Measurements from ENCODE around the gene HOXB9. TPM values are rescaled to one million over a fixed set of nuclear protein-coding genes. Genes with fewer than 3 reads are reported as not detected.

Gene HOXB9
- polyA plus RNA-seq, 3 donors = 68.2 to 73.4 (median 69.0) TPM

GRCh38 chr17:48589060-48589830 is 36.9 kb downstream of the HOXB9 start:
- DNase-seq = no peak

DNA sequence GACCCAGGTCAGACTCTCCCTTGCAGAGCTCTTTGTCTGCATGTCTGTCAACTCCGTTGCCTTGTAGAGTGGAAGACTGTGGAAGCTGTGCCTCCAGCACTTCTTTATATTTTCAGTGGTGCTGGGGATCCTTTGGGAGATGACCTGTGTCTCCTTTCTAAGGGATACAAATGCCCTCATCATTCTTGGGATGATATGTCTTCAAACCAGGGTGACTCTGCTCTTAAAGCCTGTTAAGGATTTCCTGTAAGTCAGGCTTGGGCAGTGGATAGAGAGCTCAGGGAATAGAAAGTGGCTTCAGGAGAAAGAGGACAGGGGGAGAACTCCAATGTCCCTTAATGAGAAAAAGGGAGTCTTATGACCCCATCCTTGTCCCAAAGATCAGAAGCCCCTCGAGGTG is 37.6 kb downstream of the HOXB9 start:
- DNase-seq = no peak

DNA sequence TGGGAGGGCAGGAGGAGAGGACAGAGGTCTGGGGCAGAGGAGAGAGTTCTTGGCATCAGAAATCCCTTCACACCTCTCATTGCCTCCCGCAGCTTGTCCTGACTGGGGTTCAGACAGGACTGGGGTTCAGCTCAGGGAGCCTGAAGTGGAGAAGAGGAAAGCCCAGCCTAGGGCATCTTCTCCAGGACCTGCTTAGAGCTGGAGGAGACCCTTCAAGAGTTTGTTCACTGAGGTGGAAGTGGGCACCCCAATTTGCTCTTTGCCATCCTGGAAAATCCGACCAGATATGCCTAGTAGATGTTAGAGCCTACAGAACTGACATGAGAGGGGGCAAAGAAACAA is 38.1 kb downstream of the HOXB9 start:
- DNase-seq = no peak

GRCh38 chr17:48587276-48588073 is 38.7 kb downstream of the HOXB9 start:
- DNase-seq = peak; percentile 87

- no peak for DNase-seq
Observed at GRCh38 chr17:48586355-48587258, 39.6 kb downstream of the HOXB9 start.

- DNase-seq = no peak
Observed at GRCh38 chr17:48584223-48584741, 41.9 kb downstream of the HOXB9 start.

GRCh38 chr17:48583708-48584222 is 42.4 kb downstream of the HOXB9 start:
- no peak for DNase-seq

DNA sequence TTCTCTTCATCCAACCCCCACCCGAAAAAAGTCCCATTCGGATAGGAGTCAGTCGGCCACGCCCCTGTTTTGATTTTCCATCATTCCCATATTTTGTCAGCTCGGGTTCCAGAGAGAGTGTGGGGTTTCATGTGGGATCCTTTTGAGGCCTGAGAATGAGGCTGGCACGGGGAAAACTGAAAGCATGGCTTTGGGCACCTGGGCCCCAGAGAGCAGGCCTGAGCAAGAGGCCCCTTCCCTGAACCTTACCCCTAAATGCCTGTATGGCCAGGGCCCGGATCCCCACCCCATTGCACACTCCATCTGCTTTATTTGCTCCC is 43.4 kb downstream of the HOXB9 start:
- DNase-seq = no peak

DNA sequence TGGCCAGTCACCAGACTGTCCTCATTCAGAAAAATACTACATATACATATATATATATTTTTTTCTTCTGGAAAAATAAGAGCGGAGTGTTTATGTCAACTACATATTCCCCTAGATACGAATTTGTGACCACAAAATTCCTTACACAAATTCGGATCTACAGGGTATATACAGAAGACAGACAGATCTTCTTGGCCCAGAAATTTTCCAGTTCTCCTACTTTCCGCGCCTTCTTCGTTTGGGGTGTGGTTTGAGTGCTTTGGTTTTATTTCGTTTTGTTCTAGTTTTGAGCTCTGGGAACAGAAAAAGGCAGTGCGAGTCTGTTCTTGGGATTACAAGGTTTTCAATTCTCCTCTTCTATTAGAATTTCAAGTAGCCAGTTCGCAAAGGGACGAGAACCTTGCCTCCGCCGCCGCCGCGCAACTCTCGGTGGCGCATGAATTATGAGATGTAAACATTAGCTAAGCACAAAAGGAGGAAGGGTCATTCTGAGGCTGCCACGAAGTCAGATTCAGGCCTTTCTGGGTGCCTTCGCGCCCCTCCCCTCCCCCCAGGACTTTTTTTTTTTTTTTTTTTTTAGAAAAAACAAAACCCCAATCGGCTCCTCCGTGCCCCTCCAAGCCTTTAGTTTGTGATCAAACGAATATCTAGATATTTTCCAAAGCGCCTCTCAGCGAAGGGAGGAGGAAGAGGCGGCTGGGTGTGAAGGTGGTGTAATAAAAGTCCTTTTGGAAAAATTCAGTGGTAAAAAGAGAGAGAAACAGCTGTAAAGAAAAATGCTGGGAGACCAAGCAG is 46.2 kb downstream of the HOXB9 start:
- no peak for DNase-seq

DNA sequence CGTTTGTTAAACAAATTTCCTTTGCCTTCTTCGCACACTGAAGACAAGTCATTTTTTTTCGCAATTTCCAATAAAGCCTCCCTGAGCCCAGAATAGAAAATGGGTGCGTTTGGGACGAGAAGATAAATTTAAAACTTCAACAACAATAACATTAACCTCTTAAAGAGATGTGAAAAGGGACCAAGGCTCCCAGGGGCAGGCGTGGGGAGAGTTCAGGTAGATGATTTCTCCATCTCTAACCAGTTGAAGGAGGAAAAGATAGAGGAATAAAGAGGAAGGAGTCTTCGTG is 46.7 kb downstream of the HOXB9 start:
- DNase-seq = no peak

GRCh38 chr17:48578616-48579470 is 47.3 kb downstream of the HOXB9 start:
- no peak for DNase-seq

DNA sequence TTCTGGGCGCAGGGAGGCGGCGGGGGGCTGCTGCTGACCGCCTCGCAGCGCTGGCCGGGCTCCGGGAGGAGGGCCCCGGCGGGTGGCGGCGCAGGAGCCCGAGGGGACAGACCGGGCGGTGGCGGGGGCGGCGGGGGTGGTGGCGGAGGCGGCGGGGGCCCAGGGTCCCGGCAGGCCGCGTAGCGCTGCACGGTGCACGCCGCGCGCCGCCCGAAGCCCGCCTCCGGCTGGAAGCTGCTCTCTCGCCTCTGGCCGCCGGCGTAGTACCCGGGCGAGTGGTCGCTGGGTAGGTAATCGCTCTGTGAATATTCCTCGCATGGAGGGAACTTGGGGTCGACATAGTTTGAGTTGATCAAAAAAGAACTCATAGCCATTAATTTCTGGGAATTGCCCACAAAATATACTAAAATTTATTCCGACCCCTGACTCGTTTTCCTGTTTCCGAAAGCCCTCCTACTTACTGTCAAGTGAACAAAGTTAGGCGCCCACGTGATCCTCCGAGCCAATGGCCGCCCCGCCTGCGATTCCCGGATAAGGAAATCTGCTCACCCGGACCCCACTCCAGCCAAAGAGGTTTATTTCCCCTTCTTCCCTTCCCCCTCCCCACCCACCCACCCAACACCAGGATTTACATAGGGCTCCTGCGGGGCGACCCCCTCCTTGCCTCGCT is 48.1 kb downstream of the HOXB9 start, which contains the start of gene HOXB4:
Gene HOXB4, minus strand, starts transcription at position 405 of the 670 bp plus-strand sequence. Its CDS starts 31 bp downstream, at position 374.
- peak; percentile 90 for DNase-seq

DNA sequence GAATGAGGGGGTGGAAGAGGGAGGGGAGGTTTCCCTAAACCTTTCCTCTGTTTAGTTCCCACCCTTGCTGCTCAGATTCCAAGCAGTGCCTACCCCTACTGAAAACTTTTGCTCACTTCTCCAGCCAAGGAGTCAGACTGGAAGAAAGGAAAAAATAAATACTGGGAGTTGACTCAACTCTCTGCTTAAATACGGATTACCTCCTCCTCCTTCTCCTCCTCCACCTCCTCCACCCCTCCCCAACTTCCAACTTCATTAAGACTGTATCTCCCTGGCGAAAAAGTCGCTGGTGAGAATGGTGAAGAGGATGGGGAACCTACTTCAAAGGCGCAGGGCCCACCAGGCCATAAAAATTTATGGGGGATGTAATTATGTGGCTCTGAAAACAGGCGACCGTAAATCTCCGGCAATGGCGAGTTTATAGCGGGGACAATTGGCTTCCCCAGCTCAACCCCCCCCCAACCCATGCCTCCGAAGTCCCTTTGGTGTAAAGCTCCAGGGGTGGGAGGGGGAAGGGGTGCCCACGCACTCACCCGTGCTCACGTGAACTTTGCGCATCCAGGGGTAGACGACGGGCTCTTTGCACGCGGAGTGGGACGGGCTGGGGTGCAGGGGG is 48.7 kb downstream of the HOXB9 start:
- DNase-seq = peak; percentile 96

- DNase-seq = no peak
Observed at GRCh38 chr17:48576479-48577309, 49.5 kb downstream of the HOXB9 start.

DNA sequence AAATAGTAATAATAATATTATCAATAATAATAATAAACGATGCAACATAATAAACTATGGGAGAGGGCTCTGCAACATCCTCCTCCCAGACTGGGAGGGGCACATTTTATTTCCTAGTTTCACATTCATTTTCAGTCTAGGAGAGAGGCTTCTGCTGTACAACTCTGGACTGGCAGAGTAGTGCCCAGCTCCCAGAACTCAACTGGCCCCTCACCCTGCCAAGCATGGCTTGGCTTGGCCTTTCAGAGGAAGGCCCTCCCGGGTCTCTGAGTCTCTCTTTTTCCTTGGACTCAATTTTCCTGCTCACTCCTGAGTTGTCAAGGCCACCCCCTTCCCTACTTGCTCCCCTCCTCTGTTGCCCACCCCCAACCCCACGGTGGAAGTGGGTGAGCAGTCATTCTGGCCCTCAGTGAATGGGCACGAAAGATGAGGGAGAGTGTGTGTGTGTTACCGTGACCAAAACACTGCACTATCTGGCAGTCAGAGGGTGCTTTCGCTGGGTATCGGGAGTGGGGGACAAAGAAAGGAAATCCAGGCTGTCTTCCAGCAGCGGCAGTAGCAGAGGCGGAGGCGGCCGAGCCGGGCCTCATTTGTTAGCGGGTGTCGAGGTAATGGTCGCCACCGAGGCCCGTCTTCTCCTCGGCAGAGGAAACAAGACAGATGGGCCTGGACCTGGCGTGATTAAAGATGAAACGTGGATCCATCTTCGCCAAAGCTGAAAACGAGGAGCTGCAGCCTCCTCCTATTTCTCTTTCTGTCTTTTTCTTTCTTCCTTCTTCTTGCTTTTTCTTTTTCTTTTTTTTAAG is 50.3 kb downstream of the HOXB9 start:
- DNase-seq = no peak

DNA sequence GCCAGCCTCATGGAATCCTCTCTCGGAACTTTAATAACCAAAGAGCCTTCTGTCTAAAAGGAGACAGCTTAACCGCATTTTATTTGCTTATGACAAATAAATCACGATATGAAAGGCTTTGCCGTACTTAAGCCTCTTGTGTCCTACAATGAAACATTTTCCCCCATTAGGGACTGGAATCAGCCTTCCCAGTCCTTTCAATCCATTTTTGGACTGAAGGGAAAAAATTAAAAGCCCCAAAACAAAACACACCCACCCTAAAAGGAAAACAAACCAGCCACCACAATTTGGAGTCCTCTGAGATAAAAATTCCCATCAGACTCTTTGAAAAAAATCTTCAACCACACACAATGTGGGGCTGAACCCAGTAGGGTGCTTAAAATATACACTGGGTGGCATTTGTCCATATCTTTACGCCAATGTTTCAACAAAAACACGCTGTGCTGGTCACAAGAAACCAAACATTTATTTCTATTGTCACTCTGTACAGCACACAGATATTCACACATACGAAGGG is 51.0 kb downstream of the HOXB9 start:
- DNase-seq = no peak

GRCh38 chr17:48574505-48575065 is 51.6 kb downstream of the HOXB9 start:
- no peak for DNase-seq
